Measurements from ENCODE around the gene HSPB6.

DNA sequence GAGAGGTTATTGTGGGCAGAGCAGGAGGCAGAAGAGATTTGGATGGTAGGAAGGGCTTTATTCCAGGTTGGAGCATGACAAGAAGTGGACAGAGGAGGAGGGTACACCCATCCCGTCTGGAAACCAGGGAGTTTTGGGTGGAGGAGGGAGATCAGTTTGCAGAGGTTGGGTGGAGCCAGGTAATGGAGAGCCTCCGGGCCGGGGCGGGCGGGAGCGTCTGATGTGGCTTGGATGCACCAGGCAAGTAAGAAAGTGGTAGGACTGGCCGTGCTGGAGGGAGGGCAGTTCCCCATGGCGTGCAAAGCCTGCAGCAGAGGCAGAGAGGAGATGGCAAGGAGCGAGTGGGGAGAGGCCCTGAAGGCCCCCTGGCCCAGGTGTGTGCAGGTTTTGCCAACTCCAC lies 25.5 kb downstream of the HSPB6 start:
- no peak for TF ChIP-seq TAF1 (IDR thresholded peaks at IDR 0.05; ENCODE audit: borderline replicate concordance, low read depth, low read length)
- TF ChIP-seq, protein P1, sequence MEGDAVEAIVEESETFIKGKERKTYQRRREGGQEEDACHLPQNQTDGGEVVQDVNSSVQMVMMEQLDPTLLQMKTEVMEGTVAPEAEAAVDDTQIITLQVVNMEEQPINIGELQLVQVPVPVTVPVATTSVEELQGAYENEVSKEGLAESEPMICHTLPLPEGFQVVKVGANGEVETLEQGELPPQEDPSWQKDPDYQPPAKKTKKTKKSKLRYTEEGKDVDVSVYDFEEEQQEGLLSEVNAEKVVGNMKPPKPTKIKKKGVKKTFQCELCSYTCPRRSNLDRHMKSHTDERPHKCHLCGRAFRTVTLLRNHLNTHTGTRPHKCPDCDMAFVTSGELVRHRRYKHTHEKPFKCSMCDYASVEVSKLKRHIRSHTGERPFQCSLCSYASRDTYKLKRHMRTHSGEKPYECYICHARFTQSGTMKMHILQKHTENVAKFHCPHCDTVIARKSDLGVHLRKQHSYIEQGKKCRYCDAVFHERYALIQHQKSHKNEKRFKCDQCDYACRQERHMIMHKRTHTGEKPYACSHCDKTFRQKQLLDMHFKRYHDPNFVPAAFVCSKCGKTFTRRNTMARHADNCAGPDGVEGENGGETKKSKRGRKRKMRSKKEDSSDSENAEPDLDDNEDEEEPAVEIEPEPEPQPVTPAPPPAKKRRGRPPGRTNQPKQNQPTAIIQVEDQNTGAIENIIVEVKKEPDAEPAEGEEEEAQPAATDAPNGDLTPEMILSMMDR (IDR thresholded peaks at IDR 0.05), result no peak
- TF ChIP-seq FOXJ3 (CRISPR knock-in tag; IDR thresholded peaks at IDR 0.05), result no peak
- no peak for TF ChIP-seq RAD21 (IDR thresholded peaks at IDR 0.05; ENCODE audit: low read length)
- TF ChIP-seq FOXM1 (IDR thresholded peaks at IDR 0.05; ENCODE audit: low read depth), result no peak
- TF ChIP-seq MXI1 (IDR thresholded peaks at IDR 0.05; ENCODE audit: low read depth, low read length), result no peak
- no peak for TF ChIP-seq SMC3 (IDR thresholded peaks at IDR 0.05; ENCODE audit: low read depth, low read length)
- TF ChIP-seq, protein P2, sequence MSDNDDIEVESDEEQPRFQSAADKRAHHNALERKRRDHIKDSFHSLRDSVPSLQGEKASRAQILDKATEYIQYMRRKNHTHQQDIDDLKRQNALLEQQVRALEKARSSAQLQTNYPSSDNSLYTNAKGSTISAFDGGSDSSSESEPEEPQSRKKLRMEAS (IDR thresholded peaks at IDR 0.05; ENCODE audit: low read depth), result no peak

Data from SK-N-SH (cell line).